Measurements from ENCODE around the gene DDX3X.

DNA sequence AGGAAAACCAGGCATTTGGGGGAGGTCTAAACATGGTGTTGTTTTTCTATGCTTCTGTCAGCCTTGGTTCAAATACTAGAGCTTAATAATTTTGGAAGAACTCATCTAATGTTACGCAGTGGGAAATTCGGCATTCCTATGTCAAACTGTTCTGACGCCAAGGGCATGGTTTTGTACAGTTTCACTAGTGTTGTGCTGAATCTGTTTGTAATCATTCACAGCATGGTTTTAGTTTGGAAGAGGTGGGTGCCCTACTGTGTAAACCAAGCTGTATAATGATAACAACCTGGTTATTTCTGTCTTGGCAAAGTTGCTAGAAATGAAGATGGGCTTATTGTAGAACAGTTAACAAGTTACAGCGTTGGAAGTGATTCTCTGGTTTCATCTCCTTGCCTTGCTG lies 5.2 kb downstream of the DDX3X start:
- TF ChIP-seq, protein P1, sequence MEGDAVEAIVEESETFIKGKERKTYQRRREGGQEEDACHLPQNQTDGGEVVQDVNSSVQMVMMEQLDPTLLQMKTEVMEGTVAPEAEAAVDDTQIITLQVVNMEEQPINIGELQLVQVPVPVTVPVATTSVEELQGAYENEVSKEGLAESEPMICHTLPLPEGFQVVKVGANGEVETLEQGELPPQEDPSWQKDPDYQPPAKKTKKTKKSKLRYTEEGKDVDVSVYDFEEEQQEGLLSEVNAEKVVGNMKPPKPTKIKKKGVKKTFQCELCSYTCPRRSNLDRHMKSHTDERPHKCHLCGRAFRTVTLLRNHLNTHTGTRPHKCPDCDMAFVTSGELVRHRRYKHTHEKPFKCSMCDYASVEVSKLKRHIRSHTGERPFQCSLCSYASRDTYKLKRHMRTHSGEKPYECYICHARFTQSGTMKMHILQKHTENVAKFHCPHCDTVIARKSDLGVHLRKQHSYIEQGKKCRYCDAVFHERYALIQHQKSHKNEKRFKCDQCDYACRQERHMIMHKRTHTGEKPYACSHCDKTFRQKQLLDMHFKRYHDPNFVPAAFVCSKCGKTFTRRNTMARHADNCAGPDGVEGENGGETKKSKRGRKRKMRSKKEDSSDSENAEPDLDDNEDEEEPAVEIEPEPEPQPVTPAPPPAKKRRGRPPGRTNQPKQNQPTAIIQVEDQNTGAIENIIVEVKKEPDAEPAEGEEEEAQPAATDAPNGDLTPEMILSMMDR (IDR thresholded peaks at IDR 0.05) = no peak
- no peak for TF ChIP-seq POLR2A (IDR thresholded peaks at IDR 0.05)
